Right atrium auricular region (tissue), 2 donors: ENCODE data around the gene SFXN5. TPM values are rescaled to one million over a fixed set of nuclear protein-coding genes. Genes with fewer than 3 reads are reported as not detected.

ENCODE experiments used
- DNase-seq: peaks from one replicate; pipeline ENCODE4 v3.0.0-alpha.2; 2019; ENCODE audit warnings: low spot score
- H3K27ac ChIP-seq, 2 donors: fragments of 200-600 bp; sonication (generic); 1 replicate in 1 of 2; 2 replicates in 1 of 2; pipeline ENCODE4 v1.5.1; 2016 to 2019
- H3K27me3 ChIP-seq, 2 donors: fragments of 200-600 bp; sonication (generic); one replicate each; pipeline versions ENCODE4 v1.5.1 to v1.6.0; 2017 to 2019
- H3K36me3 ChIP-seq: fragments of 200-600 bp; sonication (generic); one replicate; pipeline ENCODE4 v1.5.1; 2016
- H3K4me1 ChIP-seq, 2 donors: fragments of 200-600 bp; sonication (generic); one replicate each; pipeline versions ENCODE4 v1.5.1 to v1.6.0; 2017 to 2019
- H3K4me3 ChIP-seq, 2 donors: fragments of 200-600 bp; sonication (generic); 1 replicate in 1 of 2; 2 replicates in 1 of 2; pipeline ENCODE4 v1.5.1; 2017 to 2019; ENCODE audit warnings: mild to moderate bottlenecking in 1 of 2, moderate library complexity in 1 of 2
- H3K9me3 ChIP-seq, 2 donors: fragments of 200-600 bp; sonication (generic); one replicate each; pipeline ENCODE4 v1.5.1; 2019
- total RNA-seq, 2 donors: library from RNA; depleted of rRNA; stranded (reverse); fragments of >200 nt; gene quantifications; one replicate each; pipeline ENCODE4 v1.1.0, GENCODE V29; 2016
- TF ChIP-seq, protein P1 (sequence below), 2 donors: fragments of 200-600 bp; sonication (generic); IDR thresholded peaks; one replicate each; pipeline ENCODE4 v1.5.1; 2019; ENCODE audit warnings: antibody characterized with exemption in 2 of 2

Gene SFXN5
- total RNA-seq, 2 donors from 2014 or later, result 4.5 to 5.8 TPM

GRCh38 chr2:73006969-73007710 lies 64.4 kb downstream of the SFXN5 start:
- Histone ChIP-seq H3K4me3 (no peak overlapping the region), H3K36me3 (peaks cover 10% of the 10 kb centered on the region), H3K4me1 (peaks cover 0 to 7% of the 10 kb centered on the region in 2 donors), H3K27me3 (no peaks in the 10 kb centered on the region), H3K9me3 (no peaks in the 10 kb centered on the region), H3K27ac (no peak overlapping the region)
- TF ChIP-seq, protein P1, sequence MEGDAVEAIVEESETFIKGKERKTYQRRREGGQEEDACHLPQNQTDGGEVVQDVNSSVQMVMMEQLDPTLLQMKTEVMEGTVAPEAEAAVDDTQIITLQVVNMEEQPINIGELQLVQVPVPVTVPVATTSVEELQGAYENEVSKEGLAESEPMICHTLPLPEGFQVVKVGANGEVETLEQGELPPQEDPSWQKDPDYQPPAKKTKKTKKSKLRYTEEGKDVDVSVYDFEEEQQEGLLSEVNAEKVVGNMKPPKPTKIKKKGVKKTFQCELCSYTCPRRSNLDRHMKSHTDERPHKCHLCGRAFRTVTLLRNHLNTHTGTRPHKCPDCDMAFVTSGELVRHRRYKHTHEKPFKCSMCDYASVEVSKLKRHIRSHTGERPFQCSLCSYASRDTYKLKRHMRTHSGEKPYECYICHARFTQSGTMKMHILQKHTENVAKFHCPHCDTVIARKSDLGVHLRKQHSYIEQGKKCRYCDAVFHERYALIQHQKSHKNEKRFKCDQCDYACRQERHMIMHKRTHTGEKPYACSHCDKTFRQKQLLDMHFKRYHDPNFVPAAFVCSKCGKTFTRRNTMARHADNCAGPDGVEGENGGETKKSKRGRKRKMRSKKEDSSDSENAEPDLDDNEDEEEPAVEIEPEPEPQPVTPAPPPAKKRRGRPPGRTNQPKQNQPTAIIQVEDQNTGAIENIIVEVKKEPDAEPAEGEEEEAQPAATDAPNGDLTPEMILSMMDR (IDR thresholded peaks at IDR 0.05), result no peak
- DNase-seq, result peak; percentile 26

GRCh38 chr2:73004889-73005596 lies 66.5 kb downstream of the SFXN5 start:
- no peak overlapping the region for H3K4me3 ChIP-seq
- TF ChIP-seq, protein P1 (IDR thresholded peaks at IDR 0.05), result no peak
- H3K36me3 ChIP-seq, result peaks cover 10% of the 10 kb centered on the region
- peaks cover 0 to 7% of the 10 kb centered on the region in 2 donors for H3K4me1 ChIP-seq
- H3K27me3 ChIP-seq, result no peaks in the 10 kb centered on the region
- DNase-seq, result peak; percentile 44
- H3K27ac ChIP-seq, result no peak overlapping the region
- no peaks in the 10 kb centered on the region for H3K9me3 ChIP-seq

DNA sequence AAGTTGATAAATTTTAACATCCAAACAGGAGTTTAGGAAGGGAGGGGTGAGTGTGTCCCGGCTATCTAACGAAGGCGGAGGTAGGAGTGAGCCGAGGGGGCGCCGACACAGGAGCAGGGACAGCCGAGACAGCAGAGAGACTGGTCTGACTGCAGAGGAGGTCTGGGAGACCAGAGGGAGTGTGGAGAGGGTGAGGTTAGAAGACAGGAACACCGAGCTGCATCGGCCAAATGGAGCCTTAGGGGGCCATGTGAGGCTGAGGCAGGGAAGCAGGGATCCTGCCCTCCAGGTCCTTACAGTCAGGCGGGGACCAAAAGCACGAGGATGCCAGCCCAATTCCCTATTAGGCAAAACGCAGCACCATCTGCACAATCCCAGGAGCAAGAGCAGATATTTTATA lies 67.0 kb downstream of the SFXN5 start:
- peak; percentile 38 for DNase-seq
- Histone ChIP-seq H3K4me3 (no peak overlapping the region), H3K27ac (no peak overlapping the region), H3K27me3 (no peaks in the 10 kb centered on the region), H3K4me1 (peaks cover 0 to 7% of the 10 kb centered on the region in 2 donors), H3K36me3 (peaks cover 10% of the 10 kb centered on the region), H3K9me3 (no peaks in the 10 kb centered on the region)
- TF ChIP-seq, protein P1 (IDR thresholded peaks at IDR 0.05), result no peak

DNA sequence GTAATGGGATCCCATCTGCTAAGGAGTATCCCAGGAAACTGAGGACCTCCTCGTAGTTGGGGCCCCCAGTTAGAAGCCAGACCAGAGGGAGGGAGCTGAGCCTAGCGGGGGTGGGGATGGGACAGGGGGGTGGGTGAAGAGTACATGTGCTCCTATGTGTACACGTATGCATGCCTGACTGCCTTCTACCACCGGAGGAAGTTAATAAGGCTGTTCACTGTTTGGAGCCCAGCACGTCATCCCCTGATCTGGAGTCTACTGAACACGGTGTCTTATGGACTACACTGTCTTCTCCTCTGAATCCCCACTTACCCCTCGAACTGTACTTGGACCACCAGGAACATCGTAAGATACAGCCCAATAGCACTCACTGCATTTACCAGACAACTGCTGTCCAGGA lies 68.5 kb downstream of the SFXN5 start:
- TF ChIP-seq, protein P1 (IDR thresholded peaks at IDR 0.05), result no peak
- H3K9me3 ChIP-seq, result no peaks in the 10 kb centered on the region
- no peak for DNase-seq

DNA sequence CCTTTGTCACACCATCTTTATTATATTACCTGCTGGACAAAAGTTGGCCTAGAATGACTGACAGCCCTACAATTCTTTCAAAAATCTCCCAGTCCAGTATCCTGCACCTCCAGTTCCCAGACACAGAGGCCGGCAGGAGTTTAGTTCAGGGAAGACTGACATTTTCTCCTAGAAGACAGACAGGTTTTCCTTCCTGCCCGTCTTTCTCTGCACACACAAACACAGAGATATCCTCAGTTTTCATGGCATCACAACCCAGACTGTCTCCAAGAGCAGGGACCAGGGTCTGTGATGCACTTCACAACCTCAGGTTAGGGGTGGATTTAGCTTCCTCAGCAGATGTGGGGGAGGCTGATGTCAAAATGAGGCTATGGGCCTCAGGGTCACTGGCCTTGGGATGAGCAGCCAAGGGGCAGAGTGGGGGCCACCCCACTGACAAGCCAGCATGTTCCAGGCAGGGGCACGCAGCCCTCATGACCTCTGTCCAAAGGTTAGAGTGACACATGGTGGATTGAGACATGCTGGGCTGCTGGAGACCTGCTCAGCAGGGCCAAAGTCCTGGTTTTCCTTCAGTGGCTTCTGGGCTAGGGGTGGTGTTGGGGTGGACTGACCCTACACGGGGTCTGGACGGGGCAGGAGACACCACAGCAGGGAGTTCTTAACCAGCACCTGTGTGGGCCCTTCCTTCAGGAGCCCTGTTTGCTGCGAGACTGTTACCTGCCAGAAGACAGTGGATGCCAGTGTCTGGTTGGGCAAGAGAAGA lies 70.5 kb downstream of the SFXN5 start:
- TF ChIP-seq, protein P1 (IDR thresholded peaks at IDR 0.05), result no peak
- Histone ChIP-seq H3K9me3 (no peaks in the 10 kb centered on the region), H3K36me3 (peaks cover 6% of the 10 kb centered on the region), H3K27me3 (no peaks in the 10 kb centered on the region), H3K4me1 (peaks cover 0 to 7% of the 10 kb centered on the region in 2 donors), H3K4me3 (no peak overlapping the region), H3K27ac (no peak overlapping the region)
- DNase-seq, result peak; percentile 21

More for the DNA sequence above, 68.5 kb downstream of the SFXN5 start:
- no peaks in the 10 kb centered on the region for H3K36me3 ChIP-seq
- H3K27ac ChIP-seq, result no peak overlapping the region
- H3K27me3 ChIP-seq, result no peaks in the 10 kb centered on the region
- H3K4me3 ChIP-seq, result no peak overlapping the region
- H3K4me1 ChIP-seq, result peaks cover 0 to 7% of the 10 kb centered on the region in 2 donors
